WERI-Rb-1 (cell line): ENCODE results near the gene FCHO2.
"Not testable (repeated sequence)": the region's sequence is repeated elsewhere in the genome, so short reads cannot be mapped to it uniquely, and the experiment has no call there.

Experiments used
- DNase-seq: peaks from one replicate; pipeline ENCODE4 v3.0.0-alpha.2; 2020
- H3K27ac ChIP-seq: fragments of 250-450 bp; sonication (Bioruptor Pico); 2 replicates; pipeline ENCODE4 v1.5.1; 2020; ENCODE audit warnings: mild to moderate bottlenecking, moderate library complexity
- H3K27me3 ChIP-seq: fragments of 250-450 bp; sonication (Bioruptor Pico); 2 replicates; pipeline ENCODE4 v1.5.1; 2021; ENCODE audit warnings: mild to moderate bottlenecking, low read depth, moderate library complexity; ENCODE audit not compliant: insufficient read depth, severe bottlenecking
- H3K36me3 ChIP-seq: fragments of 250-450 bp; sonication (Bioruptor Pico); 2 replicates; pipeline ENCODE4 v1.5.1; 2020; ENCODE audit warnings: mild to moderate bottlenecking, moderate library complexity
- H3K4me3 ChIP-seq: 2 replicates; pipeline ENCODE4 v1.5.1; 2011; ENCODE audit warnings: low read depth, mild to moderate bottlenecking, control low read depth, low read length
- H3K9me3 ChIP-seq: fragments of 250-450 bp; sonication (Bioruptor Pico); 2 replicates; pipeline ENCODE4 v1.5.1; 2021; ENCODE audit warnings: mild to moderate bottlenecking, moderate library complexity; ENCODE audit not compliant: severe bottlenecking
- TF ChIP-seq, protein P1 (sequence below): IDR thresholded peaks from 2 replicates; pipeline ENCODE4 v1.5.1; 2011; ENCODE audit warnings: low read depth, mild to moderate bottlenecking, control low read depth, inconsistent platforms, low read length

FCHO2 gene

DNA sequence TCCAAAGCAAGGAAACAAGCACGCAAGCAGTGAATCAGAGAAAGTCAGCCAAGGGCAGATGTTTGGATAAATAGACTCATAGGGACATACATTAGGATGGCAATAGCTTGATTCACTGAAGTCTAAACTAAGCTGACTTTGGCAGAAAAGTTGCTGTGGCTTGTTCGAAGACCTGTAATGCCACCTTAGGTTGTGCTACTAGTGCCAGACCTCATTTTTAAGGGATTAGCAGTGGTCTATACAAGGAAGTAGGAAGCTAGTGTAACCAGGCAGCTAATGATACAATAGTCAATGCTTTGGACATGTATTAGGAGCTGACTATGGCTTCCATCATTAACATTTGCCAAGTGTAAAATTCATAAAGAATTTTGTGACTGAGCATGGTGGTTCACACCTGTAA lies 63.1 kb downstream of the FCHO2 start:
- no peak overlapping the region for H3K4me3 ChIP-seq
- H3K27ac ChIP-seq: no peak overlapping the region
- DNase-seq: no peak
- H3K9me3 ChIP-seq: no peaks in the 10 kb centered on the region
- no peaks in the 10 kb centered on the region for H3K27me3 ChIP-seq
- no peaks in the 10 kb centered on the region for H3K36me3 ChIP-seq
- TF ChIP-seq, protein P1, sequence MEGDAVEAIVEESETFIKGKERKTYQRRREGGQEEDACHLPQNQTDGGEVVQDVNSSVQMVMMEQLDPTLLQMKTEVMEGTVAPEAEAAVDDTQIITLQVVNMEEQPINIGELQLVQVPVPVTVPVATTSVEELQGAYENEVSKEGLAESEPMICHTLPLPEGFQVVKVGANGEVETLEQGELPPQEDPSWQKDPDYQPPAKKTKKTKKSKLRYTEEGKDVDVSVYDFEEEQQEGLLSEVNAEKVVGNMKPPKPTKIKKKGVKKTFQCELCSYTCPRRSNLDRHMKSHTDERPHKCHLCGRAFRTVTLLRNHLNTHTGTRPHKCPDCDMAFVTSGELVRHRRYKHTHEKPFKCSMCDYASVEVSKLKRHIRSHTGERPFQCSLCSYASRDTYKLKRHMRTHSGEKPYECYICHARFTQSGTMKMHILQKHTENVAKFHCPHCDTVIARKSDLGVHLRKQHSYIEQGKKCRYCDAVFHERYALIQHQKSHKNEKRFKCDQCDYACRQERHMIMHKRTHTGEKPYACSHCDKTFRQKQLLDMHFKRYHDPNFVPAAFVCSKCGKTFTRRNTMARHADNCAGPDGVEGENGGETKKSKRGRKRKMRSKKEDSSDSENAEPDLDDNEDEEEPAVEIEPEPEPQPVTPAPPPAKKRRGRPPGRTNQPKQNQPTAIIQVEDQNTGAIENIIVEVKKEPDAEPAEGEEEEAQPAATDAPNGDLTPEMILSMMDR: no peak

GRCh38 chr5:73019766-73020165 lies 63.9 kb downstream of the FCHO2 start:
- no peaks in the 10 kb centered on the region for H3K36me3 ChIP-seq
- DNase-seq: no peak
- H3K9me3 ChIP-seq: no peaks in the 10 kb centered on the region
- H3K27me3 ChIP-seq: no peaks in the 10 kb centered on the region
- no peak overlapping the region for H3K27ac ChIP-seq
- H3K4me3 ChIP-seq: no peak overlapping the region
- TF ChIP-seq, protein P1: no peak

- Histone ChIP-seq H3K27ac (no peak overlapping the region), H3K4me3 (no peak overlapping the region), H3K36me3 (peaks cover 9% of the 10 kb centered on the region; the same call in 1 of the 2 replicates), H3K27me3 (no peaks in the 10 kb centered on the region), H3K9me3 (no peaks in the 10 kb centered on the region)
- no peak for DNase-seq
- TF ChIP-seq, protein P1: no peak
Measured at GRCh38 chr5:73022471-73023169, 66.8 kb downstream of the FCHO2 start.

DNA sequence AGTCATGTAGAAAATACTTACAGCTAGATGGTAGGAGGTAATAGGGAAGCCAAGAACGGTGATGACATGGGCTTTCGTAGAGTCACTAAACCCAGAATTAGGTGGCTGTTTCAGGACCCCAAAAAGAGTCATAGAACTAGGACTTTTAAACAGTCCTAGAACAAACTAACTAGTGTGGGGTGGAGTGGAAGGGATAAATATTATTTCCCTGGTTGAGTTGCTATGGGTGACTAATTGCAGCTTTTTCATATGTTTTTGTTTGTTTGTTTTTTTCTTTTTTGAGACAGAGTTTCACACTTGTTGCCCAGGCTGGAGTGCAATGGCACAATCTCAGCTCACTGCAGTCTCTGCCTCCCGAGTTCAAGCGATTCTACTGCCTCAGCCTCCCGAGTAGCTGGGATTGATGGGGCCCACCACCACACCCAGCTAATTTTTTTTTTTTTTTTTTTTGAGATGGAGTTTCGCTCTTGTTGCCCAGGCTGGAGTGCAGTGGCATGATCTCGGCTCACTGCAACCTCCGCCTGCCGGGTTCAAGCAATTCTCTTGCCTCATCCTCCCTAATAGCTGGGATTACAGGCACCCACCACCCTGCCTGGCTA lies 69.2 kb downstream of the FCHO2 start:
- not testable (repeated sequence) for H3K36me3 ChIP-seq, H3K27ac ChIP-seq, H3K27me3 ChIP-seq, H3K4me3 ChIP-seq, DNase-seq, H3K9me3 ChIP-seq

GRCh38 chr5:73027361-73027760 lies 71.5 kb downstream of the FCHO2 start:
- H3K4me3 ChIP-seq: no peak overlapping the region
- no peak overlapping the region for H3K27ac ChIP-seq
- no peaks in the 10 kb centered on the region for H3K9me3 ChIP-seq
- H3K27me3 ChIP-seq: no peaks in the 10 kb centered on the region
- peaks cover 9% of the 10 kb centered on the region for H3K36me3 ChIP-seq
- TF ChIP-seq, protein P1: no peak
- DNase-seq: no peak

- TF ChIP-seq, protein P1: no peak
Measured at GRCh38 chr5:73027816-73028215, 72.0 kb downstream of the FCHO2 start.

More at GRCh38 chr5:73027816-73028215, 72.0 kb downstream of the FCHO2 start:
- Histone ChIP-seq H3K27ac (no peak overlapping the region), H3K27me3 (no peaks in the 10 kb centered on the region), H3K4me3 (no peak overlapping the region), H3K36me3 (peaks cover 9% of the 10 kb centered on the region), H3K9me3 (no peaks in the 10 kb centered on the region)
- DNase-seq: no peak
